Measurements from ENCODE around the gene CDH4. TPM values are rescaled to one million over a fixed set of nuclear protein-coding genes. Genes with fewer than 3 reads are reported as not detected.

CDH4 gene
- total and polyA plus RNA-seq, 2 donors: 0.04 to 0.42 TPM

GRCh38 chr20:61295249-61295648 lies 43.2 kb downstream of the CDH4 start:
- no peaks in the 10 kb centered on the region for H3K4me1 ChIP-seq (ENCODE audit: insufficient read depth)
- H3K36me3 ChIP-seq (ENCODE audit: insufficient read depth): no peaks in the 10 kb centered on the region
- H3K27ac ChIP-seq (ENCODE audit: low read depth): no peak overlapping the region
- 67% methylated on average over 13 of the region's 13 CpGs for WGBS
- no peak overlapping the region for H3K4me3 ChIP-seq (ENCODE audit: low read depth, low read length)
- DNase-seq (ENCODE audit: extremely low spot score): no peak

DNA sequence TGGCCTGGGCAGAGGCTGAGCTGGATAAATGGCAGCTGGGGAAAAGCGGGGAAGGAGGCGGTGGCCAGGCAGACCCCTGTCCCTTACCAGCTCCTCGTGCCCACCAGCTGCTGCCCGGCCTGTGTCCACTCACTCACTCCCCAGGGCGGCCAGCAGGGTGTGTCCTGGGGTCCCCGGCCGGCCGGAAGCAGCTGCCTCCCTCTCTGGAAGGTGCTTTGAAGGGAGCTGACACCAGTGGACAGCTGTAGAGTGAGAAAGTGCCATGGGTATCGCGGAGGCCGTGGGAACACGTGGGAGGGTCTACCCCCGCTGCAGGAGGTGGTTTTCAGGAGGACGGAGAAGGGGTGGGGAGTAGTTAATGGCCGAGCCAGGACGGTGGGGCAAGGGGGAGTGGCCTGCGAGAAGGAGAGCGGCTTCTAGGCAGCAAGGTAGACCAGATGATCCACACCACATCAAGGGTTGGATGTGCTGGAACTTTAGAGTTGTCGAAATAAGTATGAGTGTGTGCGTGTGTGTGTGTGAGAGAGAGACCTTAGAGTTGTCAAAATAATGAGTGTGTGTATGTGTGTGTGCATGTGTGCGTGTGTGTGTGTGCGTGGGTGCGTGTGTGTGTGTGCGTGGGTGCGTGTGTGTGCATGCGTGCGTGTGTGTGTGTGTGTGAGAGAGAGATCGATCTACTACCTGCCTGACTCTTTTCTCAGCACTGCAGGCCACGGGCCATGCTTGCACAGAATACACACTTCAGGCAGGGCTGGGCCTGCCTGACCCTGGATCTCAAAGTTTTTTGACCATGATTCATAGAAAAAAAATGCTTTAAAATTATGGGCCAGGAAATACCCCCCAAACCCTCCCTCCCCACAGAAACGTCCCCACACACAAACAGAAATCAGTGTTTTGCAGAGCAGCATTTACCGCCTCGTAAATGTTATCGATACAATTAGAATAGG lies 43.9 kb downstream of the CDH4 start:
- WGBS: 69% methylated on average over 33 of the region's 33 CpGs
- Histone ChIP-seq H3K4me3 (ENCODE audit: low read depth, low read length) (no peak overlapping the region), H3K36me3 (ENCODE audit: insufficient read depth) (no peaks in the 10 kb centered on the region), H3K27ac (ENCODE audit: low read depth) (no peak overlapping the region), H3K4me1 (ENCODE audit: insufficient read depth) (no peaks in the 10 kb centered on the region)
- DNase-seq (ENCODE audit: extremely low spot score): no peak

DNA sequence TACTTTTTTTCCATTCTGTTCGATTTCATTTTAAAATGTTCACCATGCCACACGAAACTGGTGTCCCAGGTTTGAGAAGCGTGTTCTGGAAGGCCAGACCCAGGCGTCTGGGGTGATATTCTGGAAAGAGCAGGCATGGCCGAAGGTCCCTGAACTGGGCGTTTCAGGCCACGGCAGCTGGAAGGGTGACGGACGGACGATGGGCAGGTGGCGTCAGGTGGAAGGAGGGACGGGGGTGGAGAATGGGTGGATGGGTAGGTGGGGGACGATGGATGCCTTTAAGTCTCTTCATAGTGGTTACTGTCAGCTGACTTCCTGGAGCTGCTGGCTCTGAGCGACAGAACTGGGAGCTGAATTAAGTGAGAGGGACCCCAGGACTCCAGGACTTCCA lies 44.6 kb downstream of the CDH4 start:
- H3K27ac ChIP-seq (ENCODE audit: low read depth): no peak overlapping the region
- no peak overlapping the region for H3K4me3 ChIP-seq (ENCODE audit: low read depth, low read length)
- no peaks in the 10 kb centered on the region for H3K4me1 ChIP-seq (ENCODE audit: insufficient read depth)
- 76% methylated on average over 14 of the region's 14 CpGs for WGBS
- H3K36me3 ChIP-seq (ENCODE audit: insufficient read depth): no peaks in the 10 kb centered on the region
- no peak for DNase-seq (ENCODE audit: extremely low spot score)

DNA sequence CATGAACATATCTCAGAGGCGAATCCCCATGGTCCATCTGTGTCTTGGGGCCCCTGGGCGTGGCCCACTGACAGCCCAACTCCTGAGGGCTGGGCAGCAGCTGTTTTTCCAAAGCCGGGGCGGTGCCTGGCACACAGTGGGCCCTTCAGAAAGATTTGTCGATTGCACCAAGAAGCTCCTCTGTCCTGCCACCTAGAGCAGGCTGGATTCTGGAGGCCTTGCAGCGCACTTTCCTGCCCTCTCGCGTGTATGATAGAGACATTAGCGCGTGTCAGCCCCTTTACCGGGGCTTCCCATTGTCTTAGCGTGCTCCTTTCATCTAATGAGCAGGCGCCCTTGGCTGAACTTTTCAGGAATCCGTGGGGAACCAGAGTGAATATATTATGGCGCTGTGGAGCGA lies 45.4 kb downstream of the CDH4 start:
- 91% methylated on average over 16 of the region's 16 CpGs for WGBS
- H3K27ac ChIP-seq (ENCODE audit: low read depth): no peak overlapping the region
- no peaks in the 10 kb centered on the region for H3K4me1 ChIP-seq (ENCODE audit: insufficient read depth)
- DNase-seq (ENCODE audit: extremely low spot score): no peak
- no peaks in the 10 kb centered on the region for H3K36me3 ChIP-seq (ENCODE audit: insufficient read depth)
- H3K4me3 ChIP-seq (ENCODE audit: low read depth, low read length): no peak overlapping the region

DNA sequence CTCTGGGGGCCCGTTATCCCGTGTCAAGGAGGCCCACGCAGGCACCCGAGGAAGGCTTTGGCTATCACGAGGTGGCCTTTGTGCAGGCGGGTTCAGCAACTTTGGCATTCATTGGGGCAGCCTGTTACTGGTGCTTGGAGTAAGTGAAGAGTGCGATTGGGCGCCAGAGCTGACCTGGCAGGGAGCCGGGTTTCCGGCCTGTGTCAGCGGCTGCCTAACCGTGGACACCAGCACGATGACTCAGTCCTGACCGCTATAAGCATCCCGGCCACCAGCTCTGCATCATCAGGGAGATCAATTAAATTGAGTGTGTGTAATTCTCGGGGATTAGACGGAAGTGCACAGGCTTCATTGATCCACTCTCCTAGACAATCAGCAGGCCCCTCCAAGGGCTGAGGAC lies 45.9 kb downstream of the CDH4 start:
- no peaks in the 10 kb centered on the region for H3K4me1 ChIP-seq (ENCODE audit: insufficient read depth)
- 82% methylated on average over 17 of the region's 17 CpGs for WGBS
- H3K27ac ChIP-seq (ENCODE audit: low read depth): no peak overlapping the region
- no peak for DNase-seq (ENCODE audit: extremely low spot score)
- H3K36me3 ChIP-seq (ENCODE audit: insufficient read depth): no peaks in the 10 kb centered on the region
- H3K4me3 ChIP-seq (ENCODE audit: low read depth, low read length): no peak overlapping the region

GRCh38 chr20:61298661-61299060 lies 46.6 kb downstream of the CDH4 start:
- Histone ChIP-seq H3K27ac (ENCODE audit: low read depth) (no peak overlapping the region), H3K36me3 (ENCODE audit: insufficient read depth) (no peaks in the 10 kb centered on the region), H3K4me3 (ENCODE audit: low read depth, low read length) (no peak overlapping the region), H3K4me1 (ENCODE audit: insufficient read depth) (no peaks in the 10 kb centered on the region)
- no peak for DNase-seq (ENCODE audit: extremely low spot score)
- 75% methylated on average over 6 of the region's 6 CpGs for WGBS

DNA sequence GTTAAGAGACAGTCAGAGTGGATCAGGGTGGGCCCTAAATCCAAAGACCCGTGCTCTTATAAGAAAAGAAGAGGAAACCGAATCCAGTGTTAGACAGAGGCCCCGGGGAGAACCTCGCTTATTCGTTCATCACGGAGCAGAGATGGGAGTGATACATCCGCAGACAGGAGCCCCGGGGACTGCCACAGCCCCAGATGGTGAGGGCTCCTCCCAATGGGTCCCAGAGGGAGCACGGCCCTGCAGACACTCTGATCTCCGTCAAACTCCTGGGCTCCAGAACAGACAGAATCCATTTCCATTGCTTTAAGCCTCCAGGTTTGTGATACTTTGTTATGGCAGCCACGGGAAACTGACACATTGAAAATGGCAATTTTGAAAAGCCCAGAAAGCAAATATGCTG lies 47.0 kb downstream of the CDH4 start:
- 77% methylated on average over 11 of the region's 11 CpGs for WGBS
- Histone ChIP-seq H3K27ac (ENCODE audit: low read depth) (no peak overlapping the region), H3K4me3 (ENCODE audit: low read depth, low read length) (no peak overlapping the region), H3K4me1 (ENCODE audit: insufficient read depth) (no peaks in the 10 kb centered on the region), H3K36me3 (ENCODE audit: insufficient read depth) (no peaks in the 10 kb centered on the region)
- DNase-seq (ENCODE audit: extremely low spot score): no peak

GRCh38 chr20:61299618-61300017 lies 47.6 kb downstream of the CDH4 start:
- DNase-seq (ENCODE audit: extremely low spot score): no peak
- Histone ChIP-seq H3K4me3 (ENCODE audit: low read depth, low read length) (no peak overlapping the region), H3K4me1 (ENCODE audit: insufficient read depth) (no peaks in the 10 kb centered on the region), H3K36me3 (ENCODE audit: insufficient read depth) (no peaks in the 10 kb centered on the region), H3K27ac (ENCODE audit: low read depth) (no peak overlapping the region)
- 11% methylated on average over 7 of the region's 7 CpGs for WGBS

- Histone ChIP-seq H3K36me3 (ENCODE audit: insufficient read depth) (no peaks in the 10 kb centered on the region), H3K4me1 (ENCODE audit: insufficient read depth) (no peaks in the 10 kb centered on the region), H3K27ac (ENCODE audit: low read depth) (no peak overlapping the region), H3K4me3 (ENCODE audit: low read depth, low read length) (no peak overlapping the region)
- WGBS: 86% methylated on average over 14 of the region's 14 CpGs
- DNase-seq (ENCODE audit: extremely low spot score): no peak
These were observed 48.2 kb downstream of the CDH4 start for GRCh38 chr20:61300293-61300692.

GRCh38 chr20:61300709-61301108 lies 48.6 kb downstream of the CDH4 start:
- Histone ChIP-seq H3K4me3 (ENCODE audit: low read depth, low read length) (no peak overlapping the region), H3K36me3 (ENCODE audit: insufficient read depth) (no peaks in the 10 kb centered on the region), H3K27ac (ENCODE audit: low read depth) (no peak overlapping the region), H3K4me1 (ENCODE audit: insufficient read depth) (no peaks in the 10 kb centered on the region)
- no peak for DNase-seq (ENCODE audit: extremely low spot score)
- WGBS: 72% methylated on average over 10 of the region's 10 CpGs

DNA sequence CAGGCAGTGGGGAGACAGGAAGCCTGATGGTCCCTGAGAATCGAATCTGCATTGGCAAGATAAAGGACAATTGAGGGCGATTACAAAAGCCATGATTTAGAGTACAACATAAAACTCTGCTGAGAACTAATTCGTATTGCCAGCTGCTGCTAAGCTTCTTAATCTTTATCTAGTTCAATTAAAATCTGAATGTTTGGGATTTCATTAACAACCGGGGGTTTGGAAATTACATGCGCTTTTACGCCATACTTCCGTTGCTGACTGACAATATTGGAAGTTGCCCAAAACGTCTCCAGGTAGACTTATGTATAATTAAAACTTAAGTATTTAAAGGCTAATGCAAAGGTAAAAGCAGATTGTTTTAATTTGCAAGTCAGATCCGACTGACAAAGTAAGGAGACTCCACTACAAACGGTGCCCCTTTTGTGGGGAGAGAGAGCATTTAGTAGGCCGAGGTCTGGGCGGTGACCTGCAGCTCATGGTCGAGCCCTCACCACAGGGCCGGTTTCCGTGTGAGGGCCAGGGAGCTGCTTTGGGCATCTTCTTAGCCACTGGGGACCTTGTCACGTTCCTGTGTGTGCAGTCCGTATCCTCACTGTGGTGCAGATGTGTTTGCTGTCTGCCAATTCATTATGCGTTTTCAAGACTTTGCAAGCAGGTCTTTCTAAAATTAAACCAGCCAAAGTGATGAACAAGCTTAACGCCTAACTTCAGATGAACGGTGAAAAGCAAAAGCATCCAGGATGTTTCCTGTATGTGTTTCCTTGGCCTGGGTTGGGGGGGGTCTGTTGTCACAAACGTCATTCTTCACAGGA lies 49.9 kb downstream of the CDH4 start:
- DNase-seq (ENCODE audit: extremely low spot score): no peak
- 77% methylated on average over 21 of the region's 21 CpGs for WGBS
- Histone ChIP-seq H3K4me1 (ENCODE audit: insufficient read depth) (no peaks in the 10 kb centered on the region), H3K27ac (ENCODE audit: low read depth) (no peak overlapping the region), H3K4me3 (ENCODE audit: low read depth, low read length) (no peak overlapping the region), H3K36me3 (ENCODE audit: insufficient read depth) (no peaks in the 10 kb centered on the region)

GRCh38 chr20:61303217-61303616 lies 51.2 kb downstream of the CDH4 start:
- H3K36me3 ChIP-seq (ENCODE audit: insufficient read depth): no peaks in the 10 kb centered on the region
- 88% methylated on average over 8 of the region's 8 CpGs for WGBS
- no peak overlapping the region for H3K27ac ChIP-seq (ENCODE audit: low read depth)
- H3K4me1 ChIP-seq (ENCODE audit: insufficient read depth): no peaks in the 10 kb centered on the region
- DNase-seq (ENCODE audit: extremely low spot score): no peak
- no peak overlapping the region for H3K4me3 ChIP-seq (ENCODE audit: low read depth, low read length)

DNA sequence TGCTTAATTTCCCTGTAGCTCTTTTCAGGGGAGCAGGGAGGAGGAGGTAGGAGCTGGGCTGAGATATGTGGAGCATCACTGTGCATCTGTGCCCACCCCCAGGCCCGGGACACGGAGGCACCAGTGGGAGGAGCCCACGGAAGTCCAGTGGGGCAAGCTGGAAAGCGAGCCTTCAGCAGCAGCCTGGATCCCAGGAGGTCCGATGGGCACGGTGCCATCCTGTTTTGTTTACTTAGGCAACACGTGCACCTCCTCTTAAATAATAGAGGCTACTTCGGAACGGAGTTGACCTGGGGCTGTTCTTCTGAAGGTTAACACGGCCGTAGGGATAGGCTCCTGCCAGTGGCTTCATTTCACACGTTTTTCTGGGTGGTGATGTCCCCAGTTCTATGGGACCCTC lies 51.6 kb downstream of the CDH4 start:
- no peak for DNase-seq (ENCODE audit: extremely low spot score)
- H3K4me1 ChIP-seq (ENCODE audit: insufficient read depth): no peaks in the 10 kb centered on the region
- no peaks in the 10 kb centered on the region for H3K36me3 ChIP-seq (ENCODE audit: insufficient read depth)
- WGBS: 69% methylated on average over 12 of the region's 12 CpGs
- no peak overlapping the region for H3K27ac ChIP-seq (ENCODE audit: low read depth)
- H3K4me3 ChIP-seq (ENCODE audit: low read depth, low read length): no peak overlapping the region

DNA sequence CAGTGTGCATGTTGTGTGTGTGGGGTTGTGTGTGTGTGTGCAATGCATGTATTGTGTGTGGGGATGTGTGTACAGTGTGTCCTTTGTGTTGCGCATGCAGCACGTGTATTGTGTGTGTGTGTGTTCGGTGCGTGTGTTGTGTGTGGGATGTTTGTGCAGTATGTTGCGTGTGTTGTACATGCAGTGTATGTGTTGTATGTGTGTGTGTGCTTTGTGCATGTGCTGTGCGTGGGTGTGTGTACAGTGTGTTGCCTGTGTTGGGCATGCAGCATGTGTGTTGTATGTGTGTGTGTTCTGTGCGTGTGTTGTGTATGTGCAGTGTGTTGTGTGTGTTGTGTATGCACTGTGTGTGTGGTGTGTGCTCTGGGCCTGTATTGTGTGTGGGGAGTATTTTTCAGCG lies 52.7 kb downstream of the CDH4 start:
- DNase-seq (ENCODE audit: extremely low spot score): no peak
- H3K27ac ChIP-seq (ENCODE audit: low read depth): no peak overlapping the region
- no peak overlapping the region for H3K4me3 ChIP-seq (ENCODE audit: low read depth, low read length)
- H3K36me3 ChIP-seq (ENCODE audit: insufficient read depth): no peaks in the 10 kb centered on the region
- H3K4me1 ChIP-seq (ENCODE audit: insufficient read depth): no peaks in the 10 kb centered on the region
- WGBS: 89% methylated on average over 8 of the region's 8 CpGs

Data from urinary bladder (tissue), 4 donors.